Cardiac muscle cell (in vitro differentiated cells and primary cell): Measurements from ENCODE around the gene ZC3H7B. TPM values are rescaled to one million over a fixed set of nuclear protein-coding genes. Genes with fewer than 3 reads are reported as not detected.
A peak's percentile ranks its signal among the peaks of the same experiment; 100 is the strongest.

Experiments
- DNase-seq, 2 donors: peaks; one replicate each; pipeline versions ENCODE4 v3.0.0 to v3.0.0-alpha.2; 2010 to 2017; ENCODE audit warnings: low read depth in 1 of 2, low spot score in 1 of 2
- H3K27ac ChIP-seq: fragments of 200-600 bp; sonication (generic); 2 replicates; pipeline ENCODE4 v1.5.1; 2016
- H3K27me3 ChIP-seq: fragments of 200-600 bp; sonication (generic); 2 replicates; pipeline ENCODE4 v1.6.0; 2016; ENCODE audit warnings: control low read depth
- H3K36me3 ChIP-seq: fragments of 200-600 bp; sonication (generic); 2 replicates; pipeline ENCODE4 v1.5.1; 2016; ENCODE audit warnings: control low read depth
- H3K4me1 ChIP-seq: fragments of 200-600 bp; sonication (generic); 2 replicates; pipeline ENCODE4 v1.8.1; 2017; ENCODE audit warnings: low read depth, mild to moderate bottlenecking, mixed run types
- H3K4me3 ChIP-seq: fragments of 200-600 bp; sonication (generic); 2 replicates; pipeline ENCODE4 v1.5.1; 2016; ENCODE audit warnings: mild to moderate bottlenecking
- H3K9me3 ChIP-seq: fragments of 200-600 bp; sonication (generic); 2 replicates; pipeline ENCODE4 v1.5.1; 2017; ENCODE audit warnings: low read depth, mild to moderate bottlenecking, control low read depth
- CTCF ChIP-seq: IDR thresholded peaks from 2 replicates; pipeline ENCODE4 v1.5.1; 2012; ENCODE audit warnings: low read depth, mild to moderate bottlenecking, low read length
- polyA plus RNA-seq: library from polyadenylated mRNA; unstranded; fragments of >200 nt; fragmentation: Nextera tagmentation; extraction: Ambion mirVana; gene quantifications from 2 replicates; pipeline ENCODE4 v1.2.1, GENCODE V29; 2016
- total RNA-seq: library from RNA; depleted of rRNA; stranded (reverse); fragments of >200 nt; gene quantifications from 2 replicates; pipeline ENCODE4 v1.2.3, GENCODE V29; 2016

ZC3H7B gene
- total and polyA plus RNA-seq, 2 experiments from 2014 or later: 7.2 to 65.9 TPM

GRCh38 chr22:41358927-41359326, 57.6 kb downstream of the ZC3H7B start:
- peaks cover 21% of the 10 kb centered on the region for H3K36me3 ChIP-seq

GRCh38 chr22:41359376-41359775, 58.1 kb downstream of the ZC3H7B start:
- Histone ChIP-seq H3K9me3 (no peaks in the 10 kb centered on the region), H3K27me3 (no peaks in the 10 kb centered on the region), H3K4me3 (no peak overlapping the region), H3K4me1 (peaks cover 7% of the 10 kb centered on the region), H3K27ac (peak overlapping the region; percentile 85), H3K36me3 (peaks cover 21% of the 10 kb centered on the region)
- no peak for DNase-seq
- TF ChIP-seq CTCF: no peak

More at GRCh38 chr22:41358927-41359326, 57.6 kb downstream of the ZC3H7B start:
- Histone ChIP-seq H3K4me1 (peaks cover 7% of the 10 kb centered on the region), H3K9me3 (no peaks in the 10 kb centered on the region), H3K27ac (peak overlapping the region; percentile 85), H3K4me3 (no peak overlapping the region), H3K27me3 (no peaks in the 10 kb centered on the region)
- DNase-seq: no peak
- no peak for TF ChIP-seq CTCF

DNA sequence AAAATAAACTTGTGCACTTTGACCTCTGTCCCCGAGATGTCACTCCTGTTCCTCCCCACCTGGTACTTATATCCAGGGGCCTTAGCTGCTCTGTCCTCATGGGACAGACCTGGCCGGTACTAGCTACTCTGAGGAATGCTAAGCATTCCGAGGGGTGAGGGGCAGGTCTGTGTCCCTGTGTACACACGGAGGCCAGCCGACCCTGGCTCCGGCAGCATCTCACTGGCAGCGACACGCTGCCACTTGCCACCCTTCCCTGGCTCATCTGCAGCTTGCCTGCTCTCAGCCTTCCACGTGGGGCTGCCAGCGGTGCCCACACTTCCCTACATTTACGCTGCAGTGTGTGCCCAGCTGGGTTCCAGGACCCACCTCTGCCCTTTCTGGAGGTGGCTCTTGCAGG, 58.8 kb downstream of the ZC3H7B start:
- Histone ChIP-seq H3K27ac (peak overlapping the region; percentile 85), H3K27me3 (no peaks in the 10 kb centered on the region), H3K36me3 (peaks cover 21% of the 10 kb centered on the region), H3K4me1 (peaks cover 7% of the 10 kb centered on the region), H3K9me3 (no peaks in the 10 kb centered on the region), H3K4me3 (no peak overlapping the region)
- no peak for TF ChIP-seq CTCF
- peak in 1 of 2 donors; percentile 74 for DNase-seq

- no peak for TF ChIP-seq CTCF
- Histone ChIP-seq H3K27me3 (no peaks in the 10 kb centered on the region), H3K36me3 (peaks cover 11% of the 10 kb centered on the region), H3K4me3 (no peak overlapping the region), H3K4me1 (peaks cover 7% of the 10 kb centered on the region), H3K27ac (no peak overlapping the region), H3K9me3 (no peaks in the 10 kb centered on the region)
- peak in 1 of 2 donors; percentile 20 for DNase-seq
These were observed 60.5 kb downstream of the ZC3H7B start for GRCh38 chr22:41361716-41362310.

- Histone ChIP-seq H3K4me1 (peaks cover 15% of the 10 kb centered on the region), H3K4me3 (no peak overlapping the region), H3K27ac (no peak overlapping the region), H3K36me3 (peaks cover 4% of the 10 kb centered on the region), H3K27me3 (no peaks in the 10 kb centered on the region), H3K9me3 (no peaks in the 10 kb centered on the region)
- no peak for TF ChIP-seq CTCF
- DNase-seq: no peak
These were observed 61.3 kb downstream of the ZC3H7B start for GRCh38 chr22:41362615-41363014.
